ENCODE measurements around the gene DNASE1L1.

Gene DNASE1L1

DNA sequence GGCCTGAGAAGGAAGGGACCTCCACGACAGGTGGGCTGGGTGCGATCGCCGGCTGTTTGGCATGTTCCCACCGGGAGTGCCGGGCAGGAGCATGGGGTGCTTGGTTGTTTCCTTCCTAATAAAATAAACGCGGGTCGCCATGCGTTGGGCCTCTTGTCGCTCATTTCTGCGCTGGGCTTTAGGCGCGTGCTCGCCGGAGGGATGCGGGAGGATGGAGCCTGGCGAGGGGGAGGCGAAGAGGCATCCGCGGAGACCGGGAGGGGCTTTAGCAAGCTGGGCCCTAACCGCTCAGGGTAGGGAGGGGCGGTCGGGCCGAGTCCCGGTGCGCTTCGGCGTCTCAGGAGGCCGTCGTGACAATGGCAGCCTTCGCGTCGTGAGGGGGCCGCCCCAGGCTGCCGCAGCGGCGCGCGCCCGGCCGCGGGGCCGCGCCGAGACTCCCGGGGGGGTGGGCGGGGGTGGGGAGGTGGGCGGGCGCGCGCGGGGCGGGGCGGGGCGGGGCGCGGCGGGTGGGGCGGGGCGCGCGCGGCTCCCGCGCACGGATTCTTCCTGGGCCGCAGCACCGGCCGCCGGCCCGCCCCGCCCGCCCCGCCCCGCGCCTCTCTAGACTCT lies 27.4 kb upstream of the DNASE1L1 start:
- no peak for DNase-seq

DNA sequence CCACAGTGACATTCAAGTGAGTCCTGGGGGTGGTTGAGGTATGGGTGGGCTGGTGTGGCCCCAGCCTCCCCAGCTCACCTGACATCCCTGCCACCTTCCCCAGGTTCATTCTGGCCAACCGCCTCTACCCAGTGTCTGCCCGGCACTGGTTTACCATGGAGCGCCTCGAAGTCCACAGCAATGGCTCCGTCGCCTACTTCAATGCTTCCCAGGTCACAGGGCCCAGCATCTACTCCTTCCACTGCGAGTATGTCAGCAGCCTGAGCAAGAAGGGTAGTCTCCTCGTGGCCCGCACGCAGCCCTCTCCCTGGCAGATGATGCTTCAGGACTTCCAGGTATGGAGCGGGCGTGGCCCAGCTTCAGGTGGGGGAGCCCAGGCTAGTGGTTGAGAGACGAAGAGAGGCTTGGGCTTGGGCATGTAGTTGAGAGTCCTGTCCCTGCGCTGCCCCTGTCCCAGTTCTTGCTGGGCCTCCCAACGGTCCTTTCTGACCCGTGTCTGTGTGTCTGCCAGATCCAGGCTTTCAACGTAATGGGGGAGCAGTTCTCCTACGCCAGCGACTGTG lies 26.2 kb upstream of the DNASE1L1 start:
- no peak for DNase-seq

DNA sequence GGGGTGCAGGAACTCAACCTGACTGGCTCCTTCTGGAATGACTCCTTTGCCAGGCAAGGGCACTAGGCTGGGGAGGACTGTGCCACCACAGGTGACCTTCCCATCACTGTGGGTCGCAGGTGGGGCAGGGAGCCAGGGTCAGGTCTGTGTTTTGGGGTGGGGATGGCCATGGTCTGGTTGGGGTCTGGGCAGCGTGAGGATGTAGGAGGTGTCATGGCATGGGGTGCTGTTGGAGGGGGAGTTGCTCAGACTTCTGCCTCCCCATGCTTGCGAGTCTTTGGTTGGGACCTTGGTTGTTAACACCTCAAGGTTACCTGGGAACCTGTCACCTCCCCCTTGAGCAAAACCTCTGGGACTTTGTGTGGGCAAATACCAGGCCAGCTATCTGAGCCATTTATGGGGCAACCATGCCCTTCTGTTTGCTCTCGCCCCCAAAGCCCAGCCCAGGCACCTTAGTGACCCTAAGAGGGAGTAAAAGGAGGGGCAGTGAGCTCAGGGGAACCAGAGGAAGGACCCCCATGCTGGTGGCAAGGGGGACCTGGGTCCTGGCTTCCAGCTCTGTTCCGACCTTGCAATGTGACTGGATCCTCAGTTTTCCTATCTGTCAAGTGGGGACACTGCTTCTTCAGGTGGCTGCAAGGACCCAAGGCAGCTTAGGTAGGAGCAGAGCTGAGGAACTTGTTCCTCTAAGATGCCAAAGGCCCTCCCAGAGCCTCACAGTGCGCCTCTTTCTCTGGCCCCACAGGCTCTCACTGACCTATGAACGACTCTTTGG lies 25.5 kb upstream of the DNASE1L1 start:
- no peak for DNase-seq

DNA sequence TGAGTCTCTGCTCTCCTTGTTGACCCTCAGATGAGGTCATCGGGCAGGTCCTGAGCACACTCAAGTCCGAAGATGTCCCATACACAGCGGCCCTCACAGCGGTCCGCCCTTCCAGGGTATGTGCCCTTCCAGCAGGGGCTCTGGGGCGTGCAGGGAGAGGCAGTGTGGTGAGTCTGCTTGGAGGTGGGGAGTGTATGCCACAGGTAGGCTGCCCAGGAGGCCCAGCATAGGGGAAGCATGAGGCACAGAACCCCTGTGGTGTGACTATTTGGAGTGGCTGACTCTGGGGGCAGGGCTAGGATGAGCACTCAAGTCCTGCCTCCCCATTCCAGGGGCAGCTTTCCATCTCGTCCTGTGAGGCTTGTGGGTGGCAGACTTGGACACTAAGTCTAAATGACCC lies 24.6 kb upstream of the DNASE1L1 start:
- DNase-seq, result no peak

DNA sequence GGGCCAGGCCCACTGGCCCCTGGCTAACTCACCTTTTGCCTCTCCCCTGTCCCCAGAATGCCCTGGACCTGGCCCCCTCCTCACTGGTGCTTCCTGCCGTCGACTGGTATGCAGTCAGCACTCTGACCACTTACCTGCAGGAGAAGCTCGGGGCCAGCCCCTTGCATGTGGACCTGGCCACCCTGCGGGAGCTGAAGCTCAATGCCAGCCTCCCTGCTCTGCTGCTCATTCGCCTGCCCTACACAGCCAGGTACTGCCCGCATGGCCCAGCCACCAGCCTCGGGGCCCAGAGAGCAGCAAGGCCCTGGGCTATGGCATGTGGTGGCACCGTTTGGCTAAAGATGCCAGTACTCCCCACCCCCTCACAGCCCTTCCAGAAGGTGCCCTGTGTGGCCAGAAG lies 23.2 kb upstream of the DNASE1L1 start:
- DNase-seq, result no peak

DNA sequence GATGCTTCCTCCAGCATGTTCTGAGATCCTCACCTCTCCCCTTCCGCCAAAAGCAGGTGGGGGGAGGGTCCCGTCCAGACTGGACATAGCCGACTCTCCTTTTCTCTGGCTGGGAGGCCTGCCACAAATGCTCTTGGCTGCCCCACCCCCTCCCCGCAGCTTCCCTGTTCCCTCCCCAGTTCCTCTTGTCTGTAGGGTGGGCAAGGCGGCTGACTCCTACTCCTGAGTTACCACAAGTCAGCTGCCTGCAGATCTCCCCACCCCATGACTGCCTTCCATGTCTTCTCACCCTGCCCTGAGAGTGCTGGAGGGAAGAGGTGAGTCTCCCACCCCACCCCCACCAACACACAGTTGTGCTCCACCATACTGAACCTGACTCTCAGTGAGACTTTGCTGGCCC lies 22.3 kb upstream of the DNASE1L1 start:
- no peak for DNase-seq

DNA sequence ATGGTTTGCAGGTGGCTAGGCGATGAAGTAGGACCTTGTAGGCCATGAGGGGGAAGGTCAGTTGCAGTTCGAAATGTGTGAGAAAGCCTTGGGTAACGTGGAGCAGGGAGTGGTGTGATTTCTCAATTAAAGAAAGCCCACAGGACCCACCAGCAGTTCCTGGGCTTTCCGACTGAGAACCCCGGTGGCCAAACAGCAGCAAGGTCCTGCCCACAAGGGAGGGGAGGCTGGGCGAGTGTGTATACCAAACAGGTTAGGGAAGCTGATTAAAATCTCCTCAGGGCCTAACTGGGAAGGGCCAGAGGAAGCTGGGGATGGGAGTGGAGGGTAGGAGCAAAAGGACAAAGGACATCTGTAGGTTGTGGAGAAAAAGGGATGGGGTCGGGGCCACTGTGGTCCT lies 21.9 kb upstream of the DNASE1L1 start:
- DNase-seq, result no peak

DNA sequence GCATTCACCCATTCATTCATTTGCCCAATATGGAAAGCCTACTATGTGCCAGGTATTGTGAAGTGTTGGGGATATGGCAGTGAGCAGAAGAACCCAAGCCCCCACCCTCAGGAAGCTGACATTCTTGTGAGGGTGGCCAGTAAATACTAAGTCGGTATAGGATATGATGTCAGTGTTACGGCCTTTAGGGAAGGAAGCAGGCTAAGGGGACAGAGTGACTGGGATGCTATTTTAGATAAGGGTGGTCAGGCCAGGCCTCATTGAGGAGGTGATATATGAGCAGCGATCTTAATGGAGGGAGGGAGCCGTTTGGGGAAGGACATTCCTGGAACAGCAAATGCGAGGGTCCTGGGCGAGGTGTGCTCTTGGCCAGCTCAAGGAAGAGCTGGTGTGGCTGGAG lies 21.4 kb upstream of the DNASE1L1 start:
- DNase-seq, result no peak

DNA sequence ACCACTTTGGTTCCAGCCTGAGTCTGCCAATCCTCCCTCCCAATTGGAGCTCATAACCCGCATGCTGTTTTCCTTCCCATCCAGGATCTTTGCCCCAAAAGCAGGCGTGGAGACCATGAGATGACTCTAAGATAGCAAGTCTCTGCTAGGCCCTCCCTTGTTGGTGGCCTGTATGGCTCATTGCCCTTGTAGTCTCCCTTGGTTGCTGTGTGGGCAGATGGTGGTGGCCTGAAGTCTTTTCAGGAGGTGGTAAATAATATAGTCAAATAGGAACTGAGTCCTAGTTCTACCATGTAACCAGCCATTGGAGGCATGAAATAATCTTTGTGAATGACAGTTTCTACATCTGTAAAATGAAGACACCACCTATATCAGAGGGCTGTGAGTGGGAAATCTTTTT lies 20.7 kb upstream of the DNASE1L1 start:
- DNase-seq, result no peak

DNA sequence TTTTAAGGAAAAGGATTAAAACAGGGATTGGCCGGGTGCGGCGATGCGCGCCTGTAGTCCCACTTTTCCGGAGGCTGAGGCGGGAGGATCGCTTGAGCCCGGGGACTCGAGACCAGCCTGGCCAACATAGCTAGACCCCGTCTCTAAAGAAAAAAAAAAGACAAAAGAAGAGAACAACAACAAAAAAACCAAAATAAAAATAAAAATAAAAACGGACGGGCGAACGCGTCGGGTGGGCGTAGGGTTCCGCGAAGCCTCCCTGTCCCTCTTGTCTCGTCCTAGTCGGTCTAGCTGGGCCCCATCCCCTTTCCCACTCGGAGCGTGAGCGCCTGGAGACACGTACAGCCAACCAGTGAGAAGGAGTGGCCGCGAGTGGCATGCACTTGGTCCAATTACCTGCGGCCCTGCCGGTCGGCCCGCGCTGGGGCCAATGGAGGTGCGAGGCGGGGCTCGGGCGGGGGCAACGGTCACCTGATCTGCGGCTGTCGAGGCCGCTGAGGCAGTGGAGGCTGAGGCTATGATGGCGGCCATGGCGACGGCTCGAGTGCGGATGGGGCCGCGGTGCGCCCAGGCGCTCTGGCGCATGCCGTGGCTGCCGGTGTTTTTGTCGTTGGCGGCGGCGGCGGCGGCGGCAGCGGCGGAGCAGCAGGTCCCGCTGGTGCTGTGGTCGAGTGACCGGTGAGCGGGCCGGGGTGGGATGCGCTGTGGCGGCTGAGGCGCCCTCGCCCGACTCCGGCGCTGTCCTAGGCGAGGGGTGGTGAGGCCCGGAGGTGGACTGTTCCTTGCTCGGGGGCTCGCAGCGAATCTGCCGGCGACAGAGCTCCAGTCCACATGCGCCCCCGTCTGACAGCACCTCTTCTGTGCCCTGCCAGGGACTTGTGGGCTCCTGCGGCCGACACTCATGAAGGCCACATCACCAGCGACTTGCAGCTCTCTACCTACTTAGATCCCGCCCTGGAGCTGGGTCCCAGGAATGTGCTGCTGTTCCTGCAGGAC lies 19.4 kb upstream of the DNASE1L1 start, which contains the start of gene ATP6AP1:
TSS of gene ATP6AP1 (plus strand) at position 502 of the 996 bp plus-strand sequence. CDS start at position 518, 16 bp downstream.
- peak; percentile 94 for DNase-seq

DNA sequence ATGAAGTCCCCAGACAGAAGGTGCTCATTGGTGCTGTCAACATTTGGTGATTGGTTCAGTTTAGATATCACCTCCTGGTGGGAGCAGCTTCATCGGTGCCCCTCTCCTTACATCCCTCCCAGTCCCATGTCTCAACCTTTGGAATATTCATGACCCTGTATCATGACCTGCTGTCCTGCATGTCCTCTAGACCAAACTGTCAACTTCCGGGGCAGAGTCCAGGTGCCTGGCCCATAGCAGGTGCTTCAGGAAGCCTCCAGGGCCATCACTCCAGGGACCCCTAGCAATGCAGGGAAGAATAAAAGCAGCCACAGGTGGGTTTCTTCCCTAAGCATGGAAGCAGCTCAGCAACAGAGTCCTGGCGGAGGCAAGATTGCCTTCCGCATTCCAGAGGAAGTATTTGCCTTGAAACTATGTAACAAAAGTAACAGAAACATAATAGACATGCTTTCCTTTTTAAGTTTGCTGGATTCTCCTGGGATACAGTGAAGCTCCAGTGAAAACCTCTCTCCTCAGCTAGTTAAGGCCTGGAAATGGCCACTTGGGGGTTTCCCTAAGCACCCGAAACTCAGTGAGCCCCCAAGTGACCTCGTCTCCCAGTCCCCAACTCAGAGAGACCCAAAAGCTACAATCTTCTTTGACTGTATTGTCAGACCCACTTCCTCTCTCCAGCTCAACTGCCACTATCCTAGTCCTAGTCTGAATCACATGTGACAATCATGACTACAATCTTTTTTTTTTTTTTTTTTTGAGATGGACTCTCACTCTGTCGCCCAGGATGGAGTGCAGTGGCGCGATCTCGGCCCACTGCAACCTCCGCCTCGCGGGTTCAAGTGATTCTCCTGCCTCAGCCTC lies 18.1 kb upstream of the DNASE1L1 start:
- DNase-seq, result no peak

DNA sequence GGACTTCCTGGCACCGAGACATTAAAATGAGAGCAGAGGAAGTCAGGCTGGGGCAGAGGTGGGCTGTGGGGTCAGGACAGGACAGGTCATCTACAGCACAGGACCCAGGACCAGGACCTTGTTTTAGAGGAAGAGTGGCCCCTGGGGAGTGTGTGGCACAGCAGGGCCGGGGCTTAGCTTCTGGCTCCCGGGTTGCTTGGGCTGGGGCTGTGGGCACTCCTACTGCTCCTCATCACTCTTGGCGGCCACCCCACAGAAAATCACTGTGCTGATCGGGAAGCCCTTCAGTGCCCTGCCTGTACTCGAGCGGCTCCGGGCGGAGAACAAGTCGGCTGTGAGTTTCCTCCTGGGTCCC lies 11.3 kb upstream of the DNASE1L1 start:
- no peak for DNase-seq

DNA sequence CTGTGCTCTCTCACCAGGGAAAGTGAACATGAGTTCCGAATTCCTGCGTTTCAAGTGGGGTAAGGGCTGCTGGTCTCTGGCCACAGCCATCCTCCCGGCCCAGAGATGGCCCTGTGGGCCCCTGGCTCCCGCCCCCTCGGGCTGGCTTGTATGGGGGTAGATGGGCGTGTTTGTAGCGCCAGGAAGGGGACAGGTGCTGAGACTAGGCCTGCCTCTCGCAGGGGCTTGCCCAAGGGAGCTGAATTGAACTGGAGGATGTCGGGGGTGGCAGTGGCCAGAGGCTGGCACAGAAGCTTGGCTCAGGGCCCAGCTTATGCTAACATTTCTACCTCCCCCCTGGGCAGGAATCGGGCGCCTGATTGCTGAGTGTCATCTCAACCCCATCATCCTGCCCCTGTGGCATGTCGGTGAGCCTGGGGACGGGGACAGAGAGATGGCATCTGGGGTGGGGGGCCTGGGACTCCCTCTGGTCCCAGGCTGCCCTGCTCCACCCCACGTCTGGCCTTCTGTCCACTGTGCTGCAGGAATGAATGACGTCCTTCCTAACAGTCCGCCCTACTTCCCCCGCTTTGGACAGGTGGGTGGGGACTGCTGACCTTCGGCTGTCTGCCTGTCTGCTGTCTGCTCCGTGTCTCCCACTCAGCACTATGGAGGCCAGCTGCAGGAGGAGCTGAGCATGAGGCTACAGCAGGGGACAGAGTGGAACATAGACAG lies 10.8 kb upstream of the DNASE1L1 start:
- DNase-seq, result no peak

DNA sequence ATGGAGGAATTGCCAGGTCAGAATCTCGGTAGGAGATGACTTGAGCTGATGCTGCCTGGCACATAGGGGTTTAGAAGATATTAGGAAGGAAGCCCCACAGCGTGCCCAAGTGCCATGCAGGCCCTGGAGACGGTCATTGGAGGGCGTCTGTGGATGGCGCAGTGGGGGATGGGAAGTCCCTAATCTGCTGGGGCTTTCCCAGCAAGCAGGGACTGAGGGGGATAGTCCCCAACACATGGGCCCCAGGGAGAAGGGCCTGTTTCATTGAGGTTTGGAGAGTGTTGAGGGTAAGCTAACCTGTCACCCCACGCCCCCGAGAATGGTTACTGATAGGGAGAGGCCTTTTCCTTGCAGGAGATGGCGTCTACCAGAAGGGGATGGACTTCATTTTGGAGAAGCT lies 10.1 kb upstream of the DNASE1L1 start:
- DNase-seq, result no peak

DNA sequence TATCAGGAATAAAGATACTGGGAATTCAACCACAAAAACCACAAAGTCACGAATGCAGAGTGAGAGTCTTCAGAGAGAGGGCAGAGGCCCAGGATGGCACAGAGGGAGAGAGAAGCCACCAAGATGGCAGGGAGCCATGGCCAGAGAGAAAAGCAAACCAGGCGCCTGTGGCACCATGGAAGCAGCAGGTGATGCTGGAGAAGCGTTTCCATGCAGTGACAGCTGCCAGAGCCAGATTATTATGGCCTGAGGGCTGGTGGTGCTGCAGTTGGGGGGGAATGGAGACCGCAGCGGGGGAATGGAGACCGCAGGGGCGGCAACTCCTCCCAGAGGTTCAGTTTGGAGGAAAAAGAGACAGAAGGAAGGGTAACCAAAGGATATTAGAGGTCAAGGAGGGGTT lies 8.1 kb upstream of the DNASE1L1 start:
- DNase-seq, result no peak

DNA sequence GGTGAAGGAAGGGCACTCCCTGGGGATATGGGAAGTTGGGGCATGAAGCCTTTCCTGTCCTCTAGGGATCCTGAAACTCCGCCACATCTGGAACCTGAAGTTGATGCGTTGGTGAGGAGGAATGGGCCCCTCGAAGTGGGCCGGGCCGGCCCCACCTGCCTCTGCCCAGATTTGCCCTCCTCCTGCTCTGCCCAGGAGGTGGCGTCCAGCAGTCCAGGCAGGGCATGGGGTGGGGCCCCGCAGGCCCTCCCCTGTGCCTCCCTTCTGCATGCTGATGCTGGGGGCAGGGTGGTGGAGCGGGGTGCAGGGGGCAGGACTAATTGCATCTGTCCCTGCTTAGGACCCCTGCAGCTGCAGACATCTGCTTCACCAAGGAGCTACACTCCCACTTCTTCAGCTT lies 4.1 kb upstream of the DNASE1L1 start:
- no peak for DNase-seq

DNA sequence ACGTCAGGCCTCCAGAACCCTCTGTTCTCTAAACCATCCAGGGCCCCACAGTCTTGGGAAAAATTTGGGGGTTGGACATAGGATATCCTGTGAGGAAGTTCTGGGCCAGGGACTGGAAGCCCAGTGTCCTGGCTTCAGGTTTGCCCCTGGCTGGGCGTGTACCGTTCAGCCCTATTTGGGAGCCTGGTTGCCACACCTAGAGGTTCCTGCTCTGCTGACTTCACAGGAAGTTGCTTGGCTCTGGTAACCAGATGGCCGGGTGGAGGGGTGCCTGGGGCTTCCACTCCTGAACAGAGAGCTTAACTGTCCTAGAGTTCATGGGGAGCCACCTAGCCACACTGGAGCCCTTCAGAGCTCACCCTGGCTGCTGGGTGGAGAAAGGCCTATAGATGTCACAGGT lies 3.4 kb upstream of the DNASE1L1 start:
- DNase-seq, result no peak

DNA sequence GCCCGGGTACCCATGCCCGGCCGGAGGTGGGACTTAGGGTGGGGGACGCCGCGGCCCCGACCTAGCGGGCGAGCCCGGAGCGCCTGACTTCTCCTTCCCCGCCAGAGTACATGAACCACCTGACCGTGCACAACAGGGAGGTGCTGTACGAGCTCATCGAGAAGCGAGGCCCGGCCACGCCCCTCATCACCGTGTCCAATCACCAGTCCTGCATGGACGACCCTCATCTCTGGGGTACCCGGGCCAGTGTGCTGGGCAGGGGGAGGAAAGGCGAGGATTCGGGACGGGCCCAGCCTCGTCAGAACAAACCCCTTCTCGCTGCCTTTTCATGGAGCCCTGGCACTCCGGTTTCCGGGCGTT lies 2.9 kb upstream of the DNASE1L1 start:
- DNase-seq, result peak; percentile 37

DNA sequence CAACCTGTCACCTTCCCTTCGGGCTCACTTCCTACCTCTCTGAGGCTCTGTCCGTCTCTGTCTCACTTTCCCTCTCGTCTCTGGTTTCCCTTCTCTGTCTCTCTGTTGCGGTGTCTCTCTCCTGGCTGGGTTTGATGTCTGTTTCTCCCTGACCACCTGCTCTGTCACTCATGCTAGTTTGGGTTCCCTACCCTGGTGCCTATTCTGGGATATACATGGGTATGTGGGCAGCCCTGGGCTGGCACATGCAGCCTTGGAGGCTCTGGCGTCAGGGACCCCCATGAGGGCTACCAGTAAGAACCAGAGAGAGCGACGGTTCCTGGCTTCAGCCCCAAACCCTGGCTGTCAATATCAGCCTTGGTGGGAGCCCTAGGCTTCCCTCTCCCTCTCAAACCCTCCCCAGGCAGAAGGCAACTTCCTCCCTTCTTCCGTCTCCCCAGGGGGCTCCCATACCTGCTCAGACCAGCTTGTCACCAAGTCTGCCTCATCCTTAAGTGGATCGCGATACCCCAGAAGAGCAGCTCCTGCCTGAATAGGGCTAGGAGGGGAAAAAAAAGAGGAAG lies 314 bp downstream of the DNASE1L1 start:
- no peak for DNase-seq

DNA sequence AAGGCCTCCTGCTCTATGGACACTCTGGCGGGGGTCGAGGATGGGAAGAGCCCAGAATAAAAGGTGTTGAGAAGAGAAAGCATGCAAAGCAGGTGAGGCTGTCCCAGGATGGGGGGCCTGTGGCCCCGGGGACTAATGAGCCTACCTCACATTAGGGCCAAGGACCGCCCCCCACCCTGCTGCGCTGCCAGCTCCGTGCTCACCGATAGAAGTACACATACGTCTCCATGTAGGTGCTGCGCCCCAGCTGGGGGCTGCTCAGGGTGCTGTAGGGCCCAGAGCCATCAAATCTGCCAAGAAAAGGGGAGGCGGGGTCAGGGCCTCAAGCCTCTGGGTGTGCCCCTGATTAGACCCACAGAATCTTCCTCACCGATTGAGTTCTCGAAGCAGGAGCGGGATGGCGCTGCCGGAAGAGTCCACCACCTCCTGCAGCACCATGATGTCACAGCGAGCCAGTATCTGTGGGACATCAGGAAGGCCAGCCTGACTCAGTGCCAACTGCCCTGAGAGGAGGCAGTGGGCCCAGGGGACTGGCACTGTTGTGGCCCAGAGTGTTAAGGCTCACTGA lies 4.3 kb downstream of the DNASE1L1 start:
- DNase-seq, result no peak

DNA sequence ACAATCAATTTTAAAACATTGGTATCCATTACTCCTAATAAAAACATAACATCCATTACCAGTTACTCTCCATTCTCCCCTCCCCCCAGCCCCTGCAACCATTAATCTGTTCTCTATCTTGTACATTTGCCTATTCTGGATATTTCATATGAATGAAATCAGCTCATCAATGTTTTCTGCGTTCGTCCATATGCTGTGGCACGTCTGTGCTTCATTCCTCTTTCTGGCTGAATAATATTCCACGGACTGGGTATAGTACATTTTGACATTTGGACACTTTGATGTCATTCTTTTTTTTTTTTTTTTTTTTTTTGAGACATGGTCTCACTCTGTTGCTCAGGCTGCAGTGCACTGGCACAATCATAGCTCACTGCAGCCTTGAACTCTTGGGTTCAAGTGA lies 5.2 kb downstream of the DNASE1L1 start:
- DNase-seq, result no peak
